Neural cell (in vitro differentiated cells): Measurements from ENCODE around the gene DLK1. TPM values are rescaled to one million over a fixed set of nuclear protein-coding genes. Genes with fewer than 3 reads are reported as not detected.

ENCODE experiments used
- H2AFZ ChIP-seq: fragments of 200-600, 300-800 bp; sonication (generic), shearing (Covaris generic); 2 replicates; pipeline ENCODE4 v1.6.0; 2014; ENCODE audit warnings: low read depth, mild to moderate bottlenecking, antibody characterized with exemption, low read length, moderate library complexity
- H3F3A ChIP-seq: fragments of 200-600 bp; shearing (Covaris generic); 2 replicates; pipeline ENCODE4 v1.6.1; 2016; ENCODE audit warnings: mild to moderate bottlenecking, moderate library complexity, mixed read lengths, antibody characterized with exemption, low read length; ENCODE audit not compliant: insufficient read depth, poor library complexity, severe bottlenecking
- H3K27ac ChIP-seq: fragments of 200-600, 300-800 bp; sonication (generic), shearing (Covaris generic); 2 replicates; pipeline ENCODE4 v1.5.1; 2014; ENCODE audit warnings: mild to moderate bottlenecking, low read length, moderate library complexity
- H3K27me3 ChIP-seq: fragments of 300-800, 200-600 bp; sonication (generic), shearing (Covaris generic); 2 replicates; pipeline ENCODE4 v1.6.0; 2014; ENCODE audit warnings: mild to moderate bottlenecking, low read depth, low read length, moderate library complexity; ENCODE audit not compliant: insufficient read depth
- H3K36me3 ChIP-seq: fragments of 300-800, 200-600 bp; sonication (generic), shearing (Covaris generic); 2 replicates; pipeline ENCODE4 v1.5.1; 2014; ENCODE audit warnings: mild to moderate bottlenecking, antibody characterized with exemption, low read length, moderate library complexity; ENCODE audit not compliant: insufficient read depth
- H3K4me2 ChIP-seq: fragments of 300-800, 200-600 bp; sonication (generic), shearing (Covaris generic); 2 replicates; pipeline ENCODE4 v1.6.0; 2014; ENCODE audit warnings: mild to moderate bottlenecking, low read length
- H3K4me3 ChIP-seq: fragments of 300-800, 200-600 bp; sonication (generic), shearing (Covaris generic); 2 replicates; pipeline ENCODE4 v1.5.1; 2014; ENCODE audit warnings: mild to moderate bottlenecking, low read length, moderate library complexity
- H3K79me2 ChIP-seq: fragments of 200-600 bp; shearing (Covaris generic); replicated peaks from 2 replicates; pipeline ENCODE4 v1.6.0; 2014; ENCODE audit warnings: mild to moderate bottlenecking, low read length, moderate library complexity; ENCODE audit not compliant: insufficient read depth
- H3K9ac ChIP-seq: fragments of 300-800, 200-600 bp; sonication (generic), shearing (Covaris generic); 2 replicates; pipeline ENCODE4 v1.6.1; 2016; ENCODE audit warnings: mild to moderate bottlenecking, low read length, mixed read lengths
- H3K9me2 ChIP-seq: fragments of 200-600 bp; shearing (Covaris generic); 2 replicates; pipeline ENCODE4 v1.6.1; 2016; ENCODE audit warnings: mild to moderate bottlenecking, low read length, mixed read lengths; ENCODE audit not compliant: insufficient read depth
- H3K9me3 ChIP-seq: fragments of 200-600, 300-800 bp; sonication (generic), shearing (Covaris generic); 2 replicates; pipeline ENCODE4 v1.6.1; 2016; ENCODE audit warnings: mild to moderate bottlenecking, mixed run types, low read length, moderate library complexity, mixed read lengths
- H4K20me1 ChIP-seq: fragments of 200-600 bp; shearing (Covaris generic); 2 replicates; pipeline ENCODE4 v1.6.1; 2016; ENCODE audit warnings: mild to moderate bottlenecking, mixed run types; ENCODE audit not compliant: insufficient read depth
- CTCF ChIP-seq: fragments of 450-650 bp; IDR thresholded peaks from 2 replicates; pipeline ENCODE4 v1.5.1; 2014; ENCODE audit warnings: antibody characterized with exemption, mild to moderate bottlenecking, moderate library complexity; ENCODE audit not compliant: poor library complexity, severe bottlenecking
- EP300 ChIP-seq: fragments of 450-650 bp; conservative IDR thresholded peaks from 2 replicates; pipeline ENCODE4 v1.6.1; 2014; ENCODE audit warnings: antibody characterized with exemption, mild to moderate bottlenecking, moderate library complexity; ENCODE audit not compliant: poor library complexity, severe bottlenecking
- EZH2 ChIP-seq: fragments of 200-600, 300-800 bp; shearing (Covaris generic), sonication (generic); IDR thresholded peaks from 2 replicates; pipeline ENCODE4 v1.6.1; 2014; ENCODE audit warnings: antibody characterized with exemption, low read length, borderline replicate concordance, mild to moderate bottlenecking; ENCODE audit not compliant: insufficient read depth, poor library complexity, severe bottlenecking
- MXI1 ChIP-seq: fragments of 450-650 bp; conservative IDR thresholded peaks from 2 replicates; pipeline ENCODE4 v1.6.1; 2014; ENCODE audit warnings: antibody characterized with exemption, mild to moderate bottlenecking; ENCODE audit not compliant: poor library complexity, severe bottlenecking
- POLR2AphosphoS5 ChIP-seq: IDR thresholded peaks from 2 replicates; pipeline ENCODE4 v1.6.1; 2012
- RAD21 ChIP-seq: fragments of 450-650 bp; conservative IDR thresholded peaks from 2 replicates; pipeline ENCODE4 v1.6.1; 2014; ENCODE audit warnings: antibody characterized with exemption, mild to moderate bottlenecking, moderate library complexity
- REST ChIP-seq: IDR thresholded peaks from 2 replicates; pipeline ENCODE4 v1.6.1; 2012; ENCODE audit warnings: borderline replicate concordance
- SMC3 ChIP-seq: fragments of 450-650 bp; conservative IDR thresholded peaks from 2 replicates; pipeline ENCODE4 v1.6.1; 2014; ENCODE audit warnings: antibody characterized with exemption, mild to moderate bottlenecking, moderate library complexity; ENCODE audit not compliant: poor library complexity
- TAF1 ChIP-seq: IDR thresholded peaks from 2 replicates; pipeline ENCODE4 v1.6.1; 2012; ENCODE audit warnings: low read depth
- polyA plus RNA-seq: library from polyadenylated mRNA; depleted of rRNA; stranded (reverse); fragments of >200 nt; gene quantifications from 2 replicates; pipeline ENCODE4 v1.2.3, GENCODE V29; 2014

Gene DLK1
- polyA plus RNA-seq, 1 donor from 2014 or later = 6.8 TPM

GRCh38 chr14:100684961-100685360, 41.7 kb upstream of the DLK1 start:
- no peak for TF ChIP-seq SMC3
- no peak for TF ChIP-seq POLR2AphosphoS5
- no peak for TF ChIP-seq REST
- no peak for TF ChIP-seq CTCF
- TF ChIP-seq EZH2 = no peak
- TF ChIP-seq TAF1 = no peak
- TF ChIP-seq RAD21 = no peak
- no peak for TF ChIP-seq MXI1
- no peak for TF ChIP-seq EP300
- no peak overlapping the region for H3K4me2 ChIP-seq
- no peak overlapping the region for H3K4me3 ChIP-seq
- no peak overlapping the region for H3K9ac ChIP-seq
- no peaks in the 10 kb centered on the region for H3K9me2 ChIP-seq
- no peak overlapping the region for H2AFZ ChIP-seq
- no peaks in the 10 kb centered on the region for H3K36me3 ChIP-seq
- no peak overlapping the region for H3K27ac ChIP-seq
- H3K79me2 ChIP-seq = no peaks in the 10 kb centered on the region
- no peaks in the 10 kb centered on the region for H3K9me3 ChIP-seq
- no peaks in the 10 kb centered on the region for H4K20me1 ChIP-seq
- H3F3A ChIP-seq = no peaks in the 10 kb centered on the region
- H3K27me3 ChIP-seq = no peaks in the 10 kb centered on the region

GRCh38 chr14:100686858-100687257, 39.8 kb upstream of the DLK1 start:
- H3K27me3 ChIP-seq = no peaks in the 10 kb centered on the region
- H3K27ac ChIP-seq = no peak overlapping the region
- H3K79me2 ChIP-seq = no peaks in the 10 kb centered on the region
- no peaks in the 10 kb centered on the region for H3K9me2 ChIP-seq
- H3K36me3 ChIP-seq = no peaks in the 10 kb centered on the region
- H4K20me1 ChIP-seq = no peaks in the 10 kb centered on the region
- no peak overlapping the region for H3K4me3 ChIP-seq
- H3K4me2 ChIP-seq = no peak overlapping the region
- H3K9ac ChIP-seq = no peak overlapping the region
- no peaks in the 10 kb centered on the region for H3K9me3 ChIP-seq
- no peak overlapping the region for H2AFZ ChIP-seq
- no peak for TF ChIP-seq SMC3
- TF ChIP-seq POLR2AphosphoS5 = no peak
- no peak for TF ChIP-seq EP300
- no peak for TF ChIP-seq RAD21
- no peaks in the 10 kb centered on the region for H3F3A ChIP-seq

GRCh38 chr14:100687386-100687785, 39.3 kb upstream of the DLK1 start:
- TF ChIP-seq EP300 = no peak
- TF ChIP-seq REST = no peak
- TF ChIP-seq POLR2AphosphoS5 = no peak
- TF ChIP-seq TAF1 = no peak
- TF ChIP-seq CTCF = no peak
- TF ChIP-seq SMC3 = no peak
- no peak for TF ChIP-seq MXI1
- TF ChIP-seq RAD21 = no peak
- TF ChIP-seq EZH2 = no peak
- H3K27me3 ChIP-seq = no peaks in the 10 kb centered on the region
- H3K79me2 ChIP-seq = no peaks in the 10 kb centered on the region
- no peaks in the 10 kb centered on the region for H3K9me2 ChIP-seq
- no peak overlapping the region for H2AFZ ChIP-seq
- H3F3A ChIP-seq = no peaks in the 10 kb centered on the region
- H3K9ac ChIP-seq = no peak overlapping the region
- H3K4me2 ChIP-seq = no peak overlapping the region
- no peaks in the 10 kb centered on the region for H3K9me3 ChIP-seq
- H4K20me1 ChIP-seq = no peaks in the 10 kb centered on the region
- no peaks in the 10 kb centered on the region for H3K36me3 ChIP-seq
- no peak overlapping the region for H3K27ac ChIP-seq
- no peak overlapping the region for H3K4me3 ChIP-seq
